ENCODE measurements around the gene KCNK10. TPM values are rescaled to one million over a fixed set of nuclear protein-coding genes. Genes with fewer than 3 reads are reported as not detected.

The KCNK10 gene, protein sequence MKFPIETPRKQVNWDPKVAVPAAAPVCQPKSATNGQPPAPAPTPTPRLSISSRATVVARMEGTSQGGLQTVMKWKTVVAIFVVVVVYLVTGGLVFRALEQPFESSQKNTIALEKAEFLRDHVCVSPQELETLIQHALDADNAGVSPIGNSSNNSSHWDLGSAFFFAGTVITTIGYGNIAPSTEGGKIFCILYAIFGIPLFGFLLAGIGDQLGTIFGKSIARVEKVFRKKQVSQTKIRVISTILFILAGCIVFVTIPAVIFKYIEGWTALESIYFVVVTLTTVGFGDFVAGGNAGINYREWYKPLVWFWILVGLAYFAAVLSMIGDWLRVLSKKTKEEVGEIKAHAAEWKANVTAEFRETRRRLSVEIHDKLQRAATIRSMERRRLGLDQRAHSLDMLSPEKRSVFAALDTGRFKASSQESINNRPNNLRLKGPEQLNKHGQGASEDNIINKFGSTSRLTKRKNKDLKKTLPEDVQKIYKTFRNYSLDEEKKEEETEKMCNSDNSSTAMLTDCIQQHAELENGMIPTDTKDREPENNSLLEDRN
- total RNA-seq: not detected

DNA sequence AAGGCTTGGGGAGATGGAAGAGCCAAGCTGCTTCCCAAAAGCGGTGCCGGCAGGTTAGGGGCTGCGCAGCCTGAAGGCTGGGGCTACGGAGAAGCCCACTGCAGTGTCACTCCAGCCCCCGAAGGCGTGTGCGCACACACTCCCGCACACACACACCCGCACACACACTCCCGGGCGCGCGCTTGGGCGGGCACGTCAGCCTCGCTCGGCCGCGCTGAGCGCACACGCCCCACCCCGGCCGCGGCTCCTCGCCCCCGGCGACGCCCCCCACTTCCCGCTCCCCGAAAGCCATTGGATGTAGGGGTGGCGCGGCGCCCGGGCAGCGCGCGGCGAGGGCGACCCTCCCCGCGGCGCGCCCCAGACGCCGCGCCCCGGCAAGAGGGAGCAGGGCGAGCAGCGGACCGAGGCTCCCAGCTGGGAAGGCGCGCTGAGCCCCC, at the start of gene KCNK10:
Gene KCNK10, minus strand, starts transcription at position 184 of the 437 bp plus-strand sequence. CDS start 471 bp downstream, outside the sequence.
- TF ChIP-seq, protein P1, sequence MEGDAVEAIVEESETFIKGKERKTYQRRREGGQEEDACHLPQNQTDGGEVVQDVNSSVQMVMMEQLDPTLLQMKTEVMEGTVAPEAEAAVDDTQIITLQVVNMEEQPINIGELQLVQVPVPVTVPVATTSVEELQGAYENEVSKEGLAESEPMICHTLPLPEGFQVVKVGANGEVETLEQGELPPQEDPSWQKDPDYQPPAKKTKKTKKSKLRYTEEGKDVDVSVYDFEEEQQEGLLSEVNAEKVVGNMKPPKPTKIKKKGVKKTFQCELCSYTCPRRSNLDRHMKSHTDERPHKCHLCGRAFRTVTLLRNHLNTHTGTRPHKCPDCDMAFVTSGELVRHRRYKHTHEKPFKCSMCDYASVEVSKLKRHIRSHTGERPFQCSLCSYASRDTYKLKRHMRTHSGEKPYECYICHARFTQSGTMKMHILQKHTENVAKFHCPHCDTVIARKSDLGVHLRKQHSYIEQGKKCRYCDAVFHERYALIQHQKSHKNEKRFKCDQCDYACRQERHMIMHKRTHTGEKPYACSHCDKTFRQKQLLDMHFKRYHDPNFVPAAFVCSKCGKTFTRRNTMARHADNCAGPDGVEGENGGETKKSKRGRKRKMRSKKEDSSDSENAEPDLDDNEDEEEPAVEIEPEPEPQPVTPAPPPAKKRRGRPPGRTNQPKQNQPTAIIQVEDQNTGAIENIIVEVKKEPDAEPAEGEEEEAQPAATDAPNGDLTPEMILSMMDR (IDR thresholded peaks at IDR 0.05): no peak
- H3K36me3 ChIP-seq: no peaks in the 10 kb centered on the region
- DNase-seq (ENCODE audit: low spot score): no peak
- H3K9me3 ChIP-seq: peaks cover 0 to under 1% of the 10 kb centered on the region in 2 donors
- peak within 1 kb of the TSS in 1 of 2 donors; percentile 41 for H3K4me3 ChIP-seq
- H3K27me3 ChIP-seq: peaks cover 8 to 13% of the 10 kb centered on the region in 2 donors
- H3K4me1 ChIP-seq: peaks cover 0 to 23% of the 10 kb centered on the region in 2 donors
- no peak within 1 kb of the TSS for H3K27ac ChIP-seq

DNA sequence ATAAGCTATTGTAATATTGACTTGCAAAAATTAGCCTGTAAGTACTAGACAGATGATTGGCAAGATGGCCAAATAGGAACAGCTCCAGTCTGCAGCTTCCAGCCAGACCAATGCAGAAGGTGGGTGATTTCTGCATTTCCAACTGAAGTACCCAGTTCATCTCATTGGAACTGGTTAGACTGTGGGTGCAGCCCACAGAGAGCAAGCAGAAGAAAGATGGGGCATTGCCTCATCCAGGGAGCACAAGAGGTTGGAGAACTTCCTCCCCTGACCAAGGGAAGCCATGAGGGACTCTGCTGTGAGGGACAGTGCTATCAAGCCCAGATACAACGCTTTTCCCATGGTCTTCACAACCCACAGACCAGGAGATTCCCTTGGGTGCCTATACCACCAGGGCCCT, 46.4 kb upstream of the KCNK10 start:
- no peak overlapping the region for H3K27ac ChIP-seq
- H3K4me3 ChIP-seq: no peak overlapping the region
- no peak for DNase-seq (ENCODE audit: low spot score)
- H3K4me1 ChIP-seq: no peaks in the 10 kb centered on the region
- H3K27me3 ChIP-seq: no peaks in the 10 kb centered on the region
- H3K36me3 ChIP-seq: no peaks in the 10 kb centered on the region
- H3K9me3 ChIP-seq: peaks cover 0 to 9% of the 10 kb centered on the region in 2 donors
- TF ChIP-seq, protein P1 (IDR thresholded peaks at IDR 0.05): no peak

DNA sequence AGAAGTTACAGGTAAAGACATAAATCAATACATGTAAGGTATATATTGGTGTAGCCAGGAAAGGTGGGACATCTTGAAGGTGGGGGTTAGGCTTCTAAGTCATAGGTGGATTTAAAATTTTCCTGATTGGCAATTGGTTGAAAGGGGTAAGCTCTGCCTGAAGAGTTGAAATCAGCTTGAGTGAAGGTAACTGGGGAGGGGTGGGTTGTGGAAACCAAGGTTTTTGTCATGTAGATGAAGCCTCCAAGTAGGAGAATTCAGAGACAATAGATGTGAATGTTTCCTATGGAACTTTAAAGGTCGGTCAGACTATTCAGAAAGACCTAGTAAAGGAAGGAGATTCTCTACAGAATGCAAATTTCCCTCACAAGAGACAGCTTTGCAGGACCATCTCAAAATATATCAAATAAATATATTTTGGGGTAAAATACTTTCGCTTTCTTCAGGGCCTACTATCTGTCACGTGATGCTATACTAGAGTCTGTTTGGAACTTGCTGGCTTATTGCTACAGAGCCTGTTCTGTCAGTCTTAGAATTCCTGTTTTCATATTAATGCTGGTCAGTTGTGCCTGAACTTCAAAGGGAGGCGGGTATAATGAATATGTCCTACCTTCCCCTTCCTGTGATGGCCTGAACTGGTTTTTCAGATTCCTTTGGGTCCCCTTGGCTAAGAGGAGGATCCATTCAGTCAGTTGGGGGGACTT, 41.8 kb upstream of the KCNK10 start:
- H3K27me3 ChIP-seq: no peaks in the 10 kb centered on the region
- no peak overlapping the region for H3K4me3 ChIP-seq
- TF ChIP-seq, protein P1 (IDR thresholded peaks at IDR 0.05): no peak
- H3K27ac ChIP-seq: no peak overlapping the region
- H3K9me3 ChIP-seq: peaks cover 0 to 4% of the 10 kb centered on the region in 2 donors
- no peaks in the 10 kb centered on the region for H3K4me1 ChIP-seq
- no peak for DNase-seq (ENCODE audit: low spot score)
- H3K36me3 ChIP-seq: no peaks in the 10 kb centered on the region

DNA sequence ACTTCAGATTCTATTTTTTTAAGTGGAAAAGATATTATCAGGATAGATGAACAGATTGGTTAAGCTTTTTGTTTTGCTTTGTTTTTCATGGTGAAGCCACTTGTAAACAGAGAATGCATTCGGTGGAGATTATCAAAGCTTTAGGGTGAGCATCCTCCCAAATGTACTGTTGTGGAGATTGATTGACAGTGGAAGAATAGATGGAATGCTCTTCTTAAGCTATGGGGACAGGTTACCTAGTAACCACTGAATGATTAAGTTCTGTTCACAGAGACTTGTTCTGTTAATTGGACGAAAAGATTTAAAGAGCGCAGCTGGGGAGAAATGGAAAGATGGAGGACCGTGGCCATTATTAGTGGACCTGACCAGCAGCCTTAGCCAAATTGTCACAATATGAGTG, 40.6 kb upstream of the KCNK10 start:
- Histone ChIP-seq H3K36me3 (no peaks in the 10 kb centered on the region), H3K9me3 (no peaks in the 10 kb centered on the region), H3K4me3 (no peak overlapping the region), H3K4me1 (no peaks in the 10 kb centered on the region), H3K27me3 (no peaks in the 10 kb centered on the region), H3K27ac (no peak overlapping the region)
- TF ChIP-seq, protein P1 (IDR thresholded peaks at IDR 0.05): no peak
- DNase-seq (ENCODE audit: low spot score): no peak

DNA sequence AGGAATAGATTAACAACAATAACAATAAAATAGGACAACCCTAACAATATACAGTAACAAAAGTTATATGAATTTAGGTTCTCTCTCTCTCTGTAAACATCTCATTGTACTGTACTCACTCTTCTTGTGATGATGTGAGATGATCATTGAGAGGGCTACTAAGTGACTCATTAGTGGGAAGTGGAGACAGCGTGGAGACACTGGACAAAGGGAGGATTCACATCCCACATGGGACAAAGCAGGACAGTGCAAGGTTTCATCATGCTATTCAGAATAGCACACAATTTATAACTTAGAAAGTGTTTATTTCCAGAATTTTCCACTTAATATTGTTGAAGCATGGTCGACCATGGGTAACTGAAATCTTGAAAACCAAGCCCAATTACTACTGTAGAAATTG, 36.4 kb upstream of the KCNK10 start:
- DNase-seq (ENCODE audit: low spot score): no peak
- Histone ChIP-seq H3K9me3 (no peaks in the 10 kb centered on the region), H3K4me1 (no peaks in the 10 kb centered on the region), H3K27me3 (no peaks in the 10 kb centered on the region), H3K36me3 (no peaks in the 10 kb centered on the region), H3K27ac (no peak overlapping the region), H3K4me3 (no peak overlapping the region)
- TF ChIP-seq, protein P1 (IDR thresholded peaks at IDR 0.05): no peak
